ENCODE measurements around the gene EGFL7.
A peak's percentile ranks its signal among the peaks of the same experiment; 100 is the strongest.

The EGFL7 gene

GRCh38 chr9:136714096-136714892 lies 51.6 kb downstream of the EGFL7 start:
- DNase-seq = no peak

- no peak for DNase-seq
Observed at GRCh38 chr9:136714893-136715274, 52.2 kb downstream of the EGFL7 start.

GRCh38 chr9:136717399-136717798 lies 54.7 kb downstream of the EGFL7 start:
- no peak for DNase-seq

GRCh38 chr9:136718345-136719194 lies 55.9 kb downstream of the EGFL7 start:
- DNase-seq = no peak

GRCh38 chr9:136719195-136719880 lies 56.6 kb downstream of the EGFL7 start:
- DNase-seq = peak in 1 of 58 donors; percentile 17

GRCh38 chr9:136720251-136720897 lies 57.7 kb downstream of the EGFL7 start:
- peak in 5 of 58 donors; percentile 17 to 30 (median 23) for DNase-seq

- DNase-seq = no peak
Observed at GRCh38 chr9:136720898-136721338, 58.2 kb downstream of the EGFL7 start.

- DNase-seq = peak in 1 of 58 donors; percentile 39
Observed at GRCh38 chr9:136721339-136722092, 58.8 kb downstream of the EGFL7 start.

Data from anterior cingulate cortex (tissue), 58 donors.